ENCODE data around the gene DYTN.
A peak's percentile ranks its signal among the peaks of the same experiment; 100 is the strongest.

DYTN gene, protein sequence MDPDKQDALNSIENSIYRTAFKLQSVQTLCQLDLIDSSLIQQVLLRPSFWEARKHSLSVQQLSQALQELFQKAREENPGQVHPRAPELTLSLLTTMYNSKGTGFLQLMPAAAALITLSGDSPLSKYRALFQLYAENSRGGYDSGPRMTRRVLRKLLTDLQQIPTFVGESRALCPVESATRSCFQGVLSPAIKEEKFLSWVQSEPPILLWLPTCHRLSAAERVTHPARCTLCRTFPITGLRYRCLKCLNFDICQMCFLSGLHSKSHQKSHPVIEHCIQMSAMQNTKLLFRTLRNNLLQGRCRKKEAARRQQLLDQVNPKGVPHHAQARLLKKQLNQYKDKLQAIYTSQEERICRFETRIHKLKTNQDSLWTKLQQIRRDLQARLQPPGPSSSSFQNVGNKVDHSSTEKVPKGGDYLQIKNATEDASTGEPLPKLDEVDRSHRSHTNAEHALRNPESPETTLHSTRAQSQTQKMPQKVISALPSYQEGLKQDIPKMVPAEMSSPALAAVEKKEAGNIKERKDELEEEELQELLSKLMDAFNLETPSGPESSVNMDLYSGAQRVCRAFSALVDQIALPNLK

DNA sequence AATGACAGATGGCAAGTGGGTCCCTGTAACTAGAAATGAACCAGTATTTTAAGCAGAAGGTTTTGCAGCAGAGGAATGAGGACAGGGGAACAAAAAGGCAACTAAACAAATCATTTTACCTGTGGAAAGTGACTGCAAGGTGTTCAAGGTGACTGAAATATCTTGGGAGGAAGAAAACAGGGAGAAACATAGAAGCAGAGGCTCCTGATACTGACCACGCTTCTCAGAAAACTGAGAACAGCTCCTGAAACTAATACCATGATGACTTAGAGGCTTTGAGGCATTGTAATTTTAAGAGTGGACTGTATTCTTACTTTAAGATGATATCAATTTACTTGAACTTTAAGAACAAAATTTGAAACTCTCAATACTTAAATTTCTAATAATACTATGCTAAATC, at the start of gene DYTN:
DYTN (minus strand) TSS at position 101 of the 400 bp plus-strand sequence. CDS start 117 bp downstream, outside the sequence.
- Histone ChIP-seq H3K27me3 (ENCODE audit: control insufficient read depth in 5 of 5, insufficient read depth in 4 of 5, low read length in 5 of 5) (no peaks in the 10 kb centered on the region), H3K9me3 (ENCODE audit: control insufficient read depth in 5 of 5, low read length in 5 of 5) (no peaks in the 10 kb centered on the region), H3K4me3 (ENCODE audit: low read depth in 1 of 5, low read length in 5 of 5) (no peak within 1 kb of the TSS), H3K4me1 (ENCODE audit: control insufficient read depth in 5 of 5, insufficient read depth in 5 of 5, low read length in 5 of 5) (no peaks in the 10 kb centered on the region), H3K27ac (ENCODE audit: low read depth, low read length) (no peak within 1 kb of the TSS), H3K36me3 (ENCODE audit: control insufficient read depth in 5 of 5, insufficient read depth in 5 of 5, low read length in 5 of 5) (no peaks in the 10 kb centered on the region), H3K9ac (ENCODE audit: low read length in 5 of 5) (no peak within 1 kb of the TSS)

DNA sequence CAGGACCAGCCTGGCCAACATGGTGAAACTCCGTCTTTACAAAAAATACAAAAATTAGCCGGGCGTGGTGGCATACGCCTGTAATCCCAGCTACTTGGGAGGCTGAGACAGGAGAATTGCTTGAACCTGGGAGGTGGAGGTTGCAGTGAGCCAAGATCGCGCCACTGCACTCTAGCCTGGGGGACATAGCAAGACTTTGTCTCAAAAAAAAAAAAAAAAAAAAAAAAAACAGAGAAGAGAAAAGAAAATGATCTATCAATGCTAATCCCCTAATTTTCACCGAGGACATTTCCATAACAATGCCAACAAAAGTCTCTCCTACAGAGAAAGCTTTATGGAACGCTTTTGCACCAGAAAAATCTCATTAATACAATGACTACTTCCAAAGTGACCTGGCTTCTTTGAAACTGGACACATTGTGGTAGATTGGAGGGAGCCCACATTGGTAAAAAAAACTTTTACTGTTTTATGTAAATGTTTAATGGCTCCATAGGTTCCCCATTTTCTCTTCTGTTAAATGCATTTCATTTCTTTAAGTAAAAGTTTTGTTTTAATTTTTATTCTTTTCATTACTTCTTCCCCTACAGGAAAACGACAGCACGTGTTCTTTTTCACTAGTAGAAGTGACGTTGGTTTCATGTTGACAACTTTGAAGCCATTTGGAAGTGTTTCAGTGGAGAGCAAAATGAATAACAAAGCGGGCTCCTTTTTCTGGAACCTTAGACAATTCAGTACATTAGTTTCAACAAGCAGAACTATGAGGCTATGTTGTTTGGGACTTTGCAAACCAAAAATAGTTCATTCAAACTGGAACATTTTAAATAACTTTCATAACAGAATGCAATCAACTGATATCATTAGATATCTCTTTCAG, 48.1 kb upstream of the DYTN start:
- H3K27me3 ChIP-seq (ENCODE audit: control insufficient read depth in 5 of 5, insufficient read depth in 4 of 5, low read length in 5 of 5), result peaks cover 0 to 6% (median 0%) of the 10 kb centered on the region in 5 donors
- peaks cover 1 to 16% (median 13%) of the 10 kb centered on the region in 5 donors for H3K4me1 ChIP-seq (ENCODE audit: control insufficient read depth in 5 of 5, insufficient read depth in 5 of 5, low read length in 5 of 5)
- H3K4me3 ChIP-seq (ENCODE audit: low read depth in 1 of 5, low read length in 5 of 5), result peak overlapping the region; percentile 81 to 100 (median 93)
- H3K27ac ChIP-seq (ENCODE audit: low read depth, low read length), result peak overlapping the region; percentile 96
- peaks cover 8 to 21% (median 17%) of the 10 kb centered on the region in 5 donors for H3K36me3 ChIP-seq (ENCODE audit: control insufficient read depth in 5 of 5, insufficient read depth in 5 of 5, low read length in 5 of 5)
- H3K9me3 ChIP-seq (ENCODE audit: control insufficient read depth in 5 of 5, low read length in 5 of 5), result no peaks in the 10 kb centered on the region
- H3K9ac ChIP-seq (ENCODE audit: low read length in 5 of 5), result peak overlapping the region in 4 of 5 donors; percentile 87 to 98 (median 90)

DNA sequence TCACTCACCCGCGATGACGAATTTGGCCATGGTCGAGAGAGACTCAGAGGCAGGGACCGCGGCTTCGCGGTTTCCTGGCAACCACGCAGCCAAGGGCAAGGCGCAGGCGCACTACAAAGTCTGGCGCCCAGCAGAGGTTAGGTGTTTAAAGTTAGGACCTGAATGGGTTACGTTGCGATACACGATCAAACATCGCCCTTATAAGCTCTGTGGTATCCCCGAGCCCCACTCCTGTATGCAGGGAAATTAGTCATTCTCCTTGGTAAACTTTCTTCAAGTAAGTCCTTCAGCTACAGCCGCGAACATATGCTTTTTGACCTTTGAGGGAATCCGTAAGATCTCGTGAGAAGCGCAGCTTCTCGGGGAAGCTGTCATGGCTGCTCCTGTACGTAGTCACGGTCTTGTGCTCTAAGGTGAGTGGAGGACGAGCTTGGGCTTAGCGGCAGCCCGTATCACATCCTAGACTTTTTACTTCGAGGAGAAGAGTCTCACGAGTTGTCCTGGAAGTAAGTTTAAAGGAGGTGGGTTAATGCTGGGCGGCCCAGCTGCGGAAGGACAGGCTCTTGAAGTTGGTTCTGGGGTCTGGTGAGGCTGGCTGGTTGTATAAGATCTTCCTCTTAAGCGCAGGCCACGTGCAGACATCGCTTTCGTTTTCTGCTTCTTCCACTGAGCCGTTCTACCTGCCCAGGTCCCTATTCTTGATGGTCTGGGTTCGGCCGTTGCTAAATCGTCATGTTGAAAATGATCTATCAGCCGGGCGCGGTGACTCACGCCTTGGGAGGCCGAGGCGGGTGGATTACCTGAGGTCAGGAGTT, 47.3 kb upstream of the DYTN start, which contains the start of the genes FASTKD2 and MDH1B:
FASTKD2 (plus strand) TSS at position 365 of the 815 bp plus-strand sequence. CDS start 1,088 bp downstream, outside the sequence.
MDH1B (minus strand) TSS at position 87 of the 815 bp plus-strand sequence; CDS start at position 30, 57 bp downstream.
- Histone ChIP-seq H3K27me3 (ENCODE audit: control insufficient read depth in 5 of 5, insufficient read depth in 4 of 5, low read length in 5 of 5) (peaks cover 0 to 6% (median 0%) of the 10 kb centered on the region in 5 donors), H3K4me1 (ENCODE audit: control insufficient read depth in 5 of 5, insufficient read depth in 5 of 5, low read length in 5 of 5) (peaks cover 1 to 16% (median 13%) of the 10 kb centered on the region in 5 donors), H3K9ac (ENCODE audit: low read length in 5 of 5) (peak within 1 kb of the TSS; percentile 78 to 98 (median 87)), H3K9me3 (ENCODE audit: control insufficient read depth in 5 of 5, low read length in 5 of 5) (no peaks in the 10 kb centered on the region), H3K36me3 (ENCODE audit: control insufficient read depth in 5 of 5, insufficient read depth in 5 of 5, low read length in 5 of 5) (peaks cover 4 to 14% (median 10%) of the 10 kb centered on the region in 5 donors), H3K27ac (ENCODE audit: low read depth, low read length) (peak within 1 kb of the TSS; percentile 96), H3K4me3 (ENCODE audit: low read depth in 1 of 5, low read length in 5 of 5) (peak within 1 kb of the TSS; percentile 81 to 100 (median 93))

DNA sequence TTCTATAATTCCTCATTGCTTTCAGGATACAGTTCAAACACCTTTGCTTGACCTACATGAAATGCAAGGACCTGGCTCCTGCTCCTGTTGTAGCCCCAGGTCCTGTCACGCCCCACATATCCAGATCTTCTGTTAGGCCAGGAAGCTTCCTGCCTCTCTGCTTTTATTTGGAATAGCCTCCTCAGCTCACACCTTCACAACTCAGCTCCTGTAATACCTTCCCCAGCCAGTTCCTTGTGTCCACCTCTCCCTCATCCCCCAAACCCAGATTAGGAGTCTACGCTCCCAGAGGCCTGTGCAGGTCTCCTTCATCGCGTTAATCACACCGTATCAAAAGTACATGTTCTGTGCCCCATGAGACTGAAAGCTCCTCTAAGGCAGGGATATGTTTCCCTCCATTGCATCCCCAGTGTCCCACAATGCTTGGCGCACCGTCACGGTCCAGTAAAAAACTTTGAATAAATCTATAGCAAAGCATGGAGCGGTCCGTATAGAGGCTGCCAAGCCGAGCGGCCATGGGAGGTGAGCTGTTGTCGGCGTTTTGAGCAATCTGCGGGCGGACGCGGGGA, 46.6 kb upstream of the DYTN start:
- Histone ChIP-seq H3K9ac (ENCODE audit: low read length in 5 of 5) (peak overlapping the region in 4 of 5 donors; percentile 10 to 98 (median 90)), H3K36me3 (ENCODE audit: control insufficient read depth in 5 of 5, insufficient read depth in 5 of 5, low read length in 5 of 5) (peaks cover 2 to 9% (median 6%) of the 10 kb centered on the region in 5 donors), H3K9me3 (ENCODE audit: control insufficient read depth in 5 of 5, low read length in 5 of 5) (no peaks in the 10 kb centered on the region), H3K4me3 (ENCODE audit: low read depth in 1 of 5, low read length in 5 of 5) (peak overlapping the region; percentile 81 to 96 (median 92)), H3K4me1 (ENCODE audit: control insufficient read depth in 5 of 5, insufficient read depth in 5 of 5, low read length in 5 of 5) (peaks cover 1 to 16% (median 13%) of the 10 kb centered on the region in 5 donors), H3K27ac (ENCODE audit: low read depth, low read length) (peak overlapping the region; percentile 96), H3K27me3 (ENCODE audit: control insufficient read depth in 5 of 5, insufficient read depth in 4 of 5, low read length in 5 of 5) (peaks cover 0 to 6% (median 0%) of the 10 kb centered on the region in 5 donors)

DNA sequence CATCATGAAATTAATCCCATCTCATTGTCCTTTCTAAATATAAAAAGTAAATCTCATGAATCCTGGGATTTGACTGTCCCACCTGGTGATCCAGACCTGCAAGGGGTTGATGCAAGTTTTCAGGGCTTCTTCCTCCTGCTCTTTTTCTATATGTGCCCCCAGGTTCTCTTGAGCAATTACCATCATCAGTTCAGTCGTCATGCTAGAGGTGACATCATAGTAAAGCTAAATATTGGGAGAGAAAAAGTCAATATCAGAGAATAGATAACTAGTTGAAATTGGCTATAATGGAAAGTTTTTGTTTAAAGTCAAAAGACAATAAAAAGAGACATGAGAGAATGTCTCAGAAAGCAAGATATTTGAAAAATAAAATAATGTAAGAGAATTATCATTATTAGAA, 38.6 kb upstream of the DYTN start:
- no peak overlapping the region for H3K9ac ChIP-seq (ENCODE audit: low read length in 5 of 5)

DNA sequence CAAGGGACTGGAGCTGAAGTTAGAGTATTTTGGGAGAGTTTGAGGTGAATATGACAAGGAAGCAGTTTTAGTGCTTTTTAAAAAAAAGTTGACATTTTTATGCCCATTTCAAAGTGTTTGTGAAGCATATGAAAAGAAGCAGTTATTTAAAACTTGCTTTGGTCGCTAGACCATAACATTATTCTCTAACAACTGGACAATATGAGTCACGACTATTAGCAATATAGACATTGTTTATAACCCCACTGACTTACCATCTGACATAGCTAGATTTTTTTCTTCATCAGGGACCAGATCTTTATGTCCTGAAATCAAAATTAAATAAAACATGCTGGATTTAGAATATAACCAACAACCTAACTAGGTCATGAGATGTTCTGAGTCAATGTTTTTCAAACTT, 22.6 kb upstream of the DYTN start:
- H3K4me3 ChIP-seq (ENCODE audit: low read depth in 1 of 5, low read length in 5 of 5), result no peak overlapping the region
- H3K9me3 ChIP-seq (ENCODE audit: control insufficient read depth in 5 of 5, low read length in 5 of 5), result no peaks in the 10 kb centered on the region
- H3K4me1 ChIP-seq (ENCODE audit: control insufficient read depth in 5 of 5, insufficient read depth in 5 of 5, low read length in 5 of 5), result no peaks in the 10 kb centered on the region
- no peaks in the 10 kb centered on the region for H3K36me3 ChIP-seq (ENCODE audit: control insufficient read depth in 5 of 5, insufficient read depth in 5 of 5, low read length in 5 of 5)
- no peak overlapping the region for H3K9ac ChIP-seq (ENCODE audit: low read length in 5 of 5)
- H3K27ac ChIP-seq (ENCODE audit: low read depth, low read length), result no peak overlapping the region
- peaks cover 0 to 2% (median 0%) of the 10 kb centered on the region in 5 donors for H3K27me3 ChIP-seq (ENCODE audit: control insufficient read depth in 5 of 5, insufficient read depth in 4 of 5, low read length in 5 of 5)

More for the DNA sequence above, 38.6 kb upstream of the DYTN start:
- no peaks in the 10 kb centered on the region for H3K9me3 ChIP-seq (ENCODE audit: control insufficient read depth in 5 of 5, low read length in 5 of 5)
- H3K4me3 ChIP-seq (ENCODE audit: low read depth in 1 of 5, low read length in 5 of 5), result no peak overlapping the region
- no peak overlapping the region for H3K27ac ChIP-seq (ENCODE audit: low read depth, low read length)
- H3K4me1 ChIP-seq (ENCODE audit: control insufficient read depth in 5 of 5, insufficient read depth in 5 of 5, low read length in 5 of 5), result no peaks in the 10 kb centered on the region
- H3K27me3 ChIP-seq (ENCODE audit: control insufficient read depth in 5 of 5, insufficient read depth in 4 of 5, low read length in 5 of 5), result peaks cover 0 to 2% (median under 1%) of the 10 kb centered on the region in 5 donors
- H3K36me3 ChIP-seq (ENCODE audit: control insufficient read depth in 5 of 5, insufficient read depth in 5 of 5, low read length in 5 of 5), result no peaks in the 10 kb centered on the region

DNA sequence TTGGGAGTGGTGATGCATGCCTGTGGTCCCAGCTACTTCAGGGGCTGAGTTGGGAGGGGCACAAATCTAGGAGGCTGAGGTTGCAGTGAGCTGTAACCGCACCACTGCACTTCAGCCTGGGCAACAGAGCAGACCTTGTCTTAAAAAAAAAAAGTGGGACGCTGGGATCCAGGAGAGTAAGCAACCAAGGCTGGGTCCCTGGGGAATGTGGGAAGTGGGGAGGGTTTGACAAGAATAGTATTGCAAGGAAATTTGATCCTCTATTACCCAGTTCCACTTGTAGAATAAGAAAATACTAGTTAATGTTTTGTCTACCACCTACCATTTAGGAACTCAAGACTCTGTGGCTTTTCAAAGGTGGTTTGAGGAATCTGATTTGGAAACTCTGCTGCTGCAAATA, 21.1 kb upstream of the DYTN start:
- no peaks in the 10 kb centered on the region for H3K4me1 ChIP-seq (ENCODE audit: control insufficient read depth in 5 of 5, insufficient read depth in 5 of 5, low read length in 5 of 5)
- no peak overlapping the region for H3K4me3 ChIP-seq (ENCODE audit: low read depth in 1 of 5, low read length in 5 of 5)
- peaks cover 0 to 2% (median 0%) of the 10 kb centered on the region in 5 donors for H3K27me3 ChIP-seq (ENCODE audit: control insufficient read depth in 5 of 5, insufficient read depth in 4 of 5, low read length in 5 of 5)
- H3K9ac ChIP-seq (ENCODE audit: low read length in 5 of 5), result no peak overlapping the region
- H3K27ac ChIP-seq (ENCODE audit: low read depth, low read length), result no peak overlapping the region
- no peaks in the 10 kb centered on the region for H3K9me3 ChIP-seq (ENCODE audit: control insufficient read depth in 5 of 5, low read length in 5 of 5)
- H3K36me3 ChIP-seq (ENCODE audit: control insufficient read depth in 5 of 5, insufficient read depth in 5 of 5, low read length in 5 of 5), result no peaks in the 10 kb centered on the region

DNA sequence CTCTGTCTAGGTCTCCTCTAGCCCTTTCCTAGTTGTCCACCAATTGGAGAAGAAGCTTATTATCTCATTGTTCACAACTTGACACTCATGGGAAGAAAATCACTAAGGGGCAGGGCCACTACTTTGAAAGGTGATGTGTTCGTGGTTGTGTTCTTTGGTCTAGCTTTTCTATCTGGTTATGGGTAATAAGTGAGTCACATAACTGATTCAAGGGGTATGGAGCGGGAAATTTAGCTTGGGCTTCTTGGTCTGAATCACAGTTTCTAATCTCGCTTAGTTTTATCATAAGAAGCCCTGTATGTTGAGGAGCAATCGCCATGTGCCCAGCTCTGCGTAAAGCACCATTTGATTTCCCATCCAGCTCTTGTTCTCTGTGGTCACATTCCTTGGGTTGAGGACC, 18.7 kb upstream of the DYTN start:
- Histone ChIP-seq H3K9ac (ENCODE audit: low read length in 5 of 5) (no peak overlapping the region), H3K36me3 (ENCODE audit: control insufficient read depth in 5 of 5, insufficient read depth in 5 of 5, low read length in 5 of 5) (no peaks in the 10 kb centered on the region), H3K27ac (ENCODE audit: low read depth, low read length) (no peak overlapping the region), H3K4me1 (ENCODE audit: control insufficient read depth in 5 of 5, insufficient read depth in 5 of 5, low read length in 5 of 5) (no peaks in the 10 kb centered on the region), H3K4me3 (ENCODE audit: low read depth in 1 of 5, low read length in 5 of 5) (no peak overlapping the region), H3K9me3 (ENCODE audit: control insufficient read depth in 5 of 5, low read length in 5 of 5) (no peaks in the 10 kb centered on the region), H3K27me3 (ENCODE audit: control insufficient read depth in 5 of 5, insufficient read depth in 4 of 5, low read length in 5 of 5) (peaks cover 0 to 3% (median 0%) of the 10 kb centered on the region in 5 donors)

DNA sequence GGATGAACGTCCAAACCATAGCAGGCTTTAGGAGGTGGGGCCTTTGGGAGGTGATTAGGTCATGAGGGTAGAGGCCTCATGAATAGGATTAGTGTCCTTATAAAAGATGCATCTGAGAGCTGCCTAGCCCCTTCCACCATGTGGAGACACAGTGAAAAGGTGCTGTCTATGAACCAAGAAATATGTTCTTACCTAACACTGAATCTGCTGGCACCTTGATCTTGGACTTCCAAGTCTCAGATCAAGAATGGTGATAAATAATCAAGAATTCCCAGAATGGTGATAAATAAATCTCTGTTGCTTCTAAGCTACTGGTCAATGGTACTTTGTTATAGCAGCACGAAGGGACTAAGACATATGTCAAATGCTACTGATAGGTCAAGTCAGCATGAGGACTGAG, 15.1 kb upstream of the DYTN start:
- Histone ChIP-seq H3K27me3 (ENCODE audit: control insufficient read depth in 5 of 5, insufficient read depth in 4 of 5, low read length in 5 of 5) (peaks cover 0 to 3% (median 0%) of the 10 kb centered on the region in 5 donors), H3K36me3 (ENCODE audit: control insufficient read depth in 5 of 5, insufficient read depth in 5 of 5, low read length in 5 of 5) (no peaks in the 10 kb centered on the region), H3K9me3 (ENCODE audit: control insufficient read depth in 5 of 5, low read length in 5 of 5) (no peaks in the 10 kb centered on the region), H3K4me1 (ENCODE audit: control insufficient read depth in 5 of 5, insufficient read depth in 5 of 5, low read length in 5 of 5) (no peaks in the 10 kb centered on the region), H3K27ac (ENCODE audit: low read depth, low read length) (no peak overlapping the region), H3K4me3 (ENCODE audit: low read depth in 1 of 5, low read length in 5 of 5) (no peak overlapping the region), H3K9ac (ENCODE audit: low read length in 5 of 5) (no peak overlapping the region)

All from subcutaneous abdominal adipose tissue (tissue), 5 donors.